Measurements from ENCODE around the gene OSCAR.

DNA sequence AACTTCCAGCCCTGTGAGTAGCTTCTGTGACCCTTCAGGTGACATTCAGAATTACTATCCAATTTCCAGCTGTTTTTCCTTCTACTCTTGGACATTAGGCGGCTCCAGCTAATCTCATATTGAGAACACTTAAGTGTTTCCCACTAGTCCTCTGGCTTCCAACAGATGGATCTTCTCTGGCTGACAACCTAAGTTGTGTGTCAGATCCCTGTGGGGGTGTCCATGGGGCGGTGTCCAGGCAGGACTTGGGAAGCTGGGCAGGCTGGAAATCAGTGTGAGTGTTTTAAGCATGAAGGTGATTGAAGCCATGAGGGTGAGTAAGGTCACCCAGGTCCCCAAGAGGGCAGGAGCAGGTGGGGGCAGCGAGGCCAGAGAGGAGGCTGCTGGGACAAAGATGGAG, 47.1 kb upstream of the OSCAR start:
- TF ChIP-seq, protein P1, sequence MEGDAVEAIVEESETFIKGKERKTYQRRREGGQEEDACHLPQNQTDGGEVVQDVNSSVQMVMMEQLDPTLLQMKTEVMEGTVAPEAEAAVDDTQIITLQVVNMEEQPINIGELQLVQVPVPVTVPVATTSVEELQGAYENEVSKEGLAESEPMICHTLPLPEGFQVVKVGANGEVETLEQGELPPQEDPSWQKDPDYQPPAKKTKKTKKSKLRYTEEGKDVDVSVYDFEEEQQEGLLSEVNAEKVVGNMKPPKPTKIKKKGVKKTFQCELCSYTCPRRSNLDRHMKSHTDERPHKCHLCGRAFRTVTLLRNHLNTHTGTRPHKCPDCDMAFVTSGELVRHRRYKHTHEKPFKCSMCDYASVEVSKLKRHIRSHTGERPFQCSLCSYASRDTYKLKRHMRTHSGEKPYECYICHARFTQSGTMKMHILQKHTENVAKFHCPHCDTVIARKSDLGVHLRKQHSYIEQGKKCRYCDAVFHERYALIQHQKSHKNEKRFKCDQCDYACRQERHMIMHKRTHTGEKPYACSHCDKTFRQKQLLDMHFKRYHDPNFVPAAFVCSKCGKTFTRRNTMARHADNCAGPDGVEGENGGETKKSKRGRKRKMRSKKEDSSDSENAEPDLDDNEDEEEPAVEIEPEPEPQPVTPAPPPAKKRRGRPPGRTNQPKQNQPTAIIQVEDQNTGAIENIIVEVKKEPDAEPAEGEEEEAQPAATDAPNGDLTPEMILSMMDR (IDR thresholded peaks at IDR 0.05) = no peak
- no peak for TF ChIP-seq POLR2A (IDR thresholded peaks at IDR 0.05)
